Sigmoid colon (tissue), 7 donors: ENCODE measurements around the gene DSCAM. TPM values are rescaled to one million over a fixed set of nuclear protein-coding genes. Genes with fewer than 3 reads are reported as not detected.

Experiments
- DNase-seq: peaks from one replicate; pipeline ENCODE4 v3.0.0-alpha.2; 2019
- H3K27ac ChIP-seq, 4 donors: fragments of 200-600 bp; sonication (generic); one replicate each; pipeline ENCODE4 v1.5.1; 2016 to 2019; ENCODE audit warnings: mild to moderate bottlenecking in 1 of 4
- H3K27me3 ChIP-seq, 3 donors: fragments of 200-600 bp; sonication (generic); one replicate each; pipeline ENCODE4 v1.5.1; 2019; ENCODE audit warnings: mild to moderate bottlenecking in 1 of 3
- H3K36me3 ChIP-seq, 4 donors: fragments of 200-600 bp; sonication (generic); one replicate each; pipeline ENCODE4 v1.5.1; 2016 to 2019
- H3K4me1 ChIP-seq, 4 donors: fragments of 200-600 bp; sonication (generic); one replicate each; pipeline ENCODE4 v1.5.1; 2017 to 2019
- H3K4me3 ChIP-seq, 4 donors: fragments of 200-600 bp; sonication (generic); one replicate each; pipeline ENCODE4 v1.5.1; 2017 to 2019; ENCODE audit warnings: mild to moderate bottlenecking in 2 of 4, moderate library complexity in 1 of 4
- H3K9me3 ChIP-seq, 4 donors: fragments of 200-600 bp in 3 of 4; sonication (generic) in 3 of 4; one replicate each; pipeline versions ENCODE4 v1.5.1 to v1.6.1; 2013 to 2019
- EP300 ChIP-seq, 4 donors: sonication (generic); formaldehyde crosslinking; IDR thresholded peaks; one replicate each; pipeline ENCODE4 v1.6.1; 2017; ENCODE audit warnings: antibody characterized with exemption in 4 of 4
- POLR2A ChIP-seq, 2 donors: fragments of 450-650 bp; IDR thresholded peaks; one replicate each; pipeline ENCODE4 v1.6.1; 2016; ENCODE audit warnings: antibody characterized with exemption in 2 of 2, mild to moderate bottlenecking in 2 of 2, moderate library complexity in 2 of 2
- POLR2AphosphoS5 ChIP-seq, 4 donors: sonication (generic); formaldehyde crosslinking; IDR thresholded peaks; one replicate each; pipeline ENCODE4 v1.6.1; 2017; ENCODE audit warnings: antibody characterized with exemption in 4 of 4
- WGBS, 2 donors: extraction: QIAGEN DNeasy Blood & Tissue Kit; methylation state at CpG; one replicate each; pipeline ENCODE4 v1.1.7; 2013; 5-methylcytosine and 5-hydroxymethylcytosine counted together
- intact Hi-C: fragments of 100-400 bp; cut with DNase I; formaldehyde crosslinking; loops from one replicate; pipeline ENCODE4 v1.15.1; 2023
- polyA plus RNA-seq, 3 donors: library from polyadenylated mRNA; stranded (reverse); fragments of 200-250 nt; gene quantifications; one replicate each; pipeline ENCODE4 v1.2.3, GENCODE V29; 2013
- total RNA-seq, 4 donors: library from RNA; depleted of rRNA; stranded (reverse); fragments of >200 nt; gene quantifications; one replicate each; pipeline ENCODE4 v1.1.0, GENCODE V29; 2016
- TF ChIP-seq, protein P1 (sequence below), 4 experiments: fragments of 450-650 bp in 3 of 4; fragments of 200-600 bp in 1 of 4; IDR thresholded peaks; one replicate each; pipeline ENCODE4 v1.5.1; 2016 to 2019; ENCODE audit warnings: antibody characterized with exemption in 4 of 4, mild to moderate bottlenecking in 3 of 4, moderate library complexity in 2 of 4
- donor health status: healthy with polysubstance abuse.
- donor health status: Bipolar disorder and iron deficiency.
- donor health status: healthy.

The DSCAM gene
- total and polyA plus RNA-seq, 7 donors, result 0.17 to 0.55 (median 0.33) TPM; not detected in 2

DNA sequence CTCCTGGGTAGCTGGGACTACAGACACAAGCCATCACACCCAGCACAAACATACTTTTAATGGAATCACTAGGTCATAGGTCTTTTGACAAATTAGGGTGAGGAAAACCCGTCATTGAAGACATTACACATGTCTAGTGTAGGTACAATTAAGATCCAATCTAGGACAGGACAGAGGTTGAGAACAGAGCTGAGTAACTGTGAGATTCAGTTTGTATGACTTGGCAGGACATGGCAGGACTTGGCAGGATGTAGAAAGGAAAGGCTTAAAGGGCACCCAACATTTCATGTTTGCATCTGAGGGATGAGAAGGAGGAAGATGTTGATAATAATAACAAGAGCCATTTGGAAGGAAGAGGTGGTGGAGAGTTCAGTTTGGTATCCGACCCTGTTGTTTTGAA, 496.0 kb downstream of the DSCAM start:
- Histone ChIP-seq H3K36me3 (no peaks in the 10 kb centered on the region), H3K27ac (no peak overlapping the region), H3K27me3 (no peaks in the 10 kb centered on the region), H3K4me3 (no peak overlapping the region), H3K9me3 (no peaks in the 10 kb centered on the region), H3K4me1 (no peaks in the 10 kb centered on the region)
- WGBS, 2 donors, result 55 to 79% methylated on average over 2 of the region's 2 CpGs
- TF ChIP-seq POLR2AphosphoS5 (IDR thresholded peaks at IDR 0.05) (no peak), EP300 (IDR thresholded peaks at IDR 0.05) (no peak), POLR2A (IDR thresholded peaks at IDR 0.05) (no peak)
- TF ChIP-seq, protein P1, sequence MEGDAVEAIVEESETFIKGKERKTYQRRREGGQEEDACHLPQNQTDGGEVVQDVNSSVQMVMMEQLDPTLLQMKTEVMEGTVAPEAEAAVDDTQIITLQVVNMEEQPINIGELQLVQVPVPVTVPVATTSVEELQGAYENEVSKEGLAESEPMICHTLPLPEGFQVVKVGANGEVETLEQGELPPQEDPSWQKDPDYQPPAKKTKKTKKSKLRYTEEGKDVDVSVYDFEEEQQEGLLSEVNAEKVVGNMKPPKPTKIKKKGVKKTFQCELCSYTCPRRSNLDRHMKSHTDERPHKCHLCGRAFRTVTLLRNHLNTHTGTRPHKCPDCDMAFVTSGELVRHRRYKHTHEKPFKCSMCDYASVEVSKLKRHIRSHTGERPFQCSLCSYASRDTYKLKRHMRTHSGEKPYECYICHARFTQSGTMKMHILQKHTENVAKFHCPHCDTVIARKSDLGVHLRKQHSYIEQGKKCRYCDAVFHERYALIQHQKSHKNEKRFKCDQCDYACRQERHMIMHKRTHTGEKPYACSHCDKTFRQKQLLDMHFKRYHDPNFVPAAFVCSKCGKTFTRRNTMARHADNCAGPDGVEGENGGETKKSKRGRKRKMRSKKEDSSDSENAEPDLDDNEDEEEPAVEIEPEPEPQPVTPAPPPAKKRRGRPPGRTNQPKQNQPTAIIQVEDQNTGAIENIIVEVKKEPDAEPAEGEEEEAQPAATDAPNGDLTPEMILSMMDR (IDR thresholded peaks at IDR 0.05), result no peak
- no peak for DNase-seq
- intact Hi-C loops, result no loop called here

GRCh38 chr21:40349591-40349990, 497.4 kb downstream of the DSCAM start:
- H3K4me3 ChIP-seq, result no peak overlapping the region
- no peaks in the 10 kb centered on the region for H3K4me1 ChIP-seq
- no peaks in the 10 kb centered on the region for H3K36me3 ChIP-seq
- intact Hi-C loops, result no loop called here
- no peaks in the 10 kb centered on the region for H3K27me3 ChIP-seq
- H3K27ac ChIP-seq, result no peak overlapping the region
- WGBS, 2 donors, result 50 to 74% methylated on average over 2 of the region's 2 CpGs
- DNase-seq, result no peak
- TF ChIP-seq, protein P1 (IDR thresholded peaks at IDR 0.05), result no peak
- no peak for TF ChIP-seq POLR2AphosphoS5 (IDR thresholded peaks at IDR 0.05)
- no peak for TF ChIP-seq EP300 (IDR thresholded peaks at IDR 0.05)
- TF ChIP-seq POLR2A (IDR thresholded peaks at IDR 0.05), result no peak
- H3K9me3 ChIP-seq, result no peaks in the 10 kb centered on the region

DNA sequence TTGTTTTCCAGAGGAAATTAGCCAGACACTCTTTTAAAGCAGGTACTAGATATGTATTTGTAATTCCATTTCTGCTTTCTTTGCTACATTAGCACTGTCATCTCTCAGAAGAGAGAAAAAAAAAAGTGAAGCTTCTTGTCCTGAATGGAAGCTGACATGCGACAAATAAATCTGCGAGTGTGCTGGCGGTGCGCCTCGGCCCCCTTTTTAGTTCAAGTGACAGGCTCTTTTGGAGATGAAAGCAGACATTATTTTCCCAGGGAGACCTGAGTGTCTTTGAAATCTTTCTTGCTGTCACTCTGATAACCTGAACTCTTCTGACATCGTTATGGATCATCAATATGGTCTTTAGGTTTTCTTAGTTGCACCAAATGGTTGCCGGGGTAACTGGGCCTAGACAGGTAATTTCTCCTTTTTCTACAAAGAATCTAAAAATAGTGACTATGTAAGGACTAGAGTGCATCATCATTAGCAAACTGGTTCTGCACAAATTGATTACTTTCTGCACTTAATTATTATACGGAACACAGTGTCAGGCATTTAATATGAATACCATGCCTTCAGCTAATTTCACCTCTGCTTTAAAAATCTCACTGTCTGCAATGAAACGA, 501.1 kb downstream of the DSCAM start:
- no peaks in the 10 kb centered on the region for H3K9me3 ChIP-seq
- no peaks in the 10 kb centered on the region for H3K36me3 ChIP-seq
- H3K4me1 ChIP-seq, result no peaks in the 10 kb centered on the region
- no peaks in the 10 kb centered on the region for H3K27me3 ChIP-seq
- no peak for TF ChIP-seq EP300 (IDR thresholded peaks at IDR 0.05)
- intact Hi-C loops, result no loop called here
- no peak for DNase-seq
- 86 to 90% methylated on average over 9 of the region's 9 CpGs for WGBS, 2 donors
- H3K27ac ChIP-seq, result no peak overlapping the region
- H3K4me3 ChIP-seq, result no peak overlapping the region

- Histone ChIP-seq H3K4me3 (no peak overlapping the region), H3K9me3 (no peaks in the 10 kb centered on the region), H3K4me1 (no peaks in the 10 kb centered on the region), H3K27me3 (no peaks in the 10 kb centered on the region), H3K27ac (no peak overlapping the region), H3K36me3 (no peaks in the 10 kb centered on the region)
- intact Hi-C loops, result no loop called here
- no peak for DNase-seq
- TF ChIP-seq, protein P1 (IDR thresholded peaks at IDR 0.05), result no peak
- TF ChIP-seq EP300 (IDR thresholded peaks at IDR 0.05), result no peak
- no peak for TF ChIP-seq POLR2A (IDR thresholded peaks at IDR 0.05)
- TF ChIP-seq POLR2AphosphoS5 (IDR thresholded peaks at IDR 0.05), result no peak
Measured at GRCh38 chr21:40340357-40340756, 506.6 kb downstream of the DSCAM start.

- Histone ChIP-seq H3K9me3 (no peaks in the 10 kb centered on the region), H3K4me1 (no peaks in the 10 kb centered on the region), H3K36me3 (no peaks in the 10 kb centered on the region), H3K27me3 (no peaks in the 10 kb centered on the region), H3K4me3 (no peak overlapping the region), H3K27ac (no peak overlapping the region)
- TF ChIP-seq EP300 (IDR thresholded peaks at IDR 0.05), result no peak
- no peak for TF ChIP-seq POLR2AphosphoS5 (IDR thresholded peaks at IDR 0.05)
- no peak for TF ChIP-seq POLR2A (IDR thresholded peaks at IDR 0.05)
- TF ChIP-seq, protein P1 (IDR thresholded peaks at IDR 0.05), result no peak
- intact Hi-C loops, result no loop called here
- no peak for DNase-seq
- WGBS, 2 donors, result 92% methylated on average over 18 of the region's 18 CpGs
Measured at GRCh38 chr21:40339050-40339449, 507.9 kb downstream of the DSCAM start.
